ENCODE data around the gene BRD1.

Gene BRD1

DNA sequence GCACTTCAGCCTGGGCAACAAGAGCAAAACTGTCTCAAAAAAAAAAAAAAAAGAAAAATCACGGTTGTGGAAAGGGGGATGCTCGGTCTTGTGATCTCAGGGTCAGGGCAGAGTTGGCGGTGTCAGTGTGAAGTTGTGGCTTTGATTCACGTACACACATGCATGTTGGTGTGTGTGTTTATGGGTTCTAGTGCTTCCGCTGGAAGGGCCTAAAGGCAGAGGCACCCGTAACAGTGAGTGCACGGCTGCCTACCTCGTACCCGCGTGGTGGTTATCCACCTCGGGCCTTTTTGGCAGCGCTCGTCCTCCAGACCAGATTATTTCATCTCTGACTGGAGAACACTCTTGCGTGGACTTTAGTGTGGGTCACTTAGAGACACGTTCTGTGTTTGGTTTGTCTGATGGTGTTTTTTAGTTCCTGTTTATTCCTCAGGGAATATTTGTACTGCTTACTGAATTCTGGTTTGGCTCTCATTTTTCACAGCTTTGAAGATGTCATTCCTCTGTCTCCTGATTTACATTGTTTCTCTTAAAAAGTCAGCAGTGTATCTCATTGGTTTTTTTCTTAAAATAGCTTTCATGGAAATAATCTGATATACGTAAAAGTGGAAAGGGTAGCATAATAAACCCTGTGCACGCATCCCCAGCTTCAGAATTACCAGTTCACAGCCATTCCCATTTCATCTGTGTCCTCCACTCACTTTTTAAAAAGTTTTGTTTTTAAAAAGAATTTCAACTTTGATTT is 41.6 kb upstream of the BRD1 start:
- Histone ChIP-seq H3K36me3 (peaks cover 4 to 46% (median 6%) of the 10 kb centered on the region in 3 donors), H3K27ac (no peak overlapping the region), H3K27me3 (no peaks in the 10 kb centered on the region), H3K4me1 (no peaks in the 10 kb centered on the region), H3K4me3 (no peak overlapping the region), H3K9me3 (peaks cover 9 to 71% (median 43%) of the 10 kb centered on the region in 3 donors)
- intact Hi-C loops (cut with DNase I; ENCODE audit: low total_unique reads) = no loop called here
- DNase-seq = no peak
- TF ChIP-seq, protein P1, sequence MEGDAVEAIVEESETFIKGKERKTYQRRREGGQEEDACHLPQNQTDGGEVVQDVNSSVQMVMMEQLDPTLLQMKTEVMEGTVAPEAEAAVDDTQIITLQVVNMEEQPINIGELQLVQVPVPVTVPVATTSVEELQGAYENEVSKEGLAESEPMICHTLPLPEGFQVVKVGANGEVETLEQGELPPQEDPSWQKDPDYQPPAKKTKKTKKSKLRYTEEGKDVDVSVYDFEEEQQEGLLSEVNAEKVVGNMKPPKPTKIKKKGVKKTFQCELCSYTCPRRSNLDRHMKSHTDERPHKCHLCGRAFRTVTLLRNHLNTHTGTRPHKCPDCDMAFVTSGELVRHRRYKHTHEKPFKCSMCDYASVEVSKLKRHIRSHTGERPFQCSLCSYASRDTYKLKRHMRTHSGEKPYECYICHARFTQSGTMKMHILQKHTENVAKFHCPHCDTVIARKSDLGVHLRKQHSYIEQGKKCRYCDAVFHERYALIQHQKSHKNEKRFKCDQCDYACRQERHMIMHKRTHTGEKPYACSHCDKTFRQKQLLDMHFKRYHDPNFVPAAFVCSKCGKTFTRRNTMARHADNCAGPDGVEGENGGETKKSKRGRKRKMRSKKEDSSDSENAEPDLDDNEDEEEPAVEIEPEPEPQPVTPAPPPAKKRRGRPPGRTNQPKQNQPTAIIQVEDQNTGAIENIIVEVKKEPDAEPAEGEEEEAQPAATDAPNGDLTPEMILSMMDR (IDR thresholded peaks at IDR 0.05) = no peak

DNA sequence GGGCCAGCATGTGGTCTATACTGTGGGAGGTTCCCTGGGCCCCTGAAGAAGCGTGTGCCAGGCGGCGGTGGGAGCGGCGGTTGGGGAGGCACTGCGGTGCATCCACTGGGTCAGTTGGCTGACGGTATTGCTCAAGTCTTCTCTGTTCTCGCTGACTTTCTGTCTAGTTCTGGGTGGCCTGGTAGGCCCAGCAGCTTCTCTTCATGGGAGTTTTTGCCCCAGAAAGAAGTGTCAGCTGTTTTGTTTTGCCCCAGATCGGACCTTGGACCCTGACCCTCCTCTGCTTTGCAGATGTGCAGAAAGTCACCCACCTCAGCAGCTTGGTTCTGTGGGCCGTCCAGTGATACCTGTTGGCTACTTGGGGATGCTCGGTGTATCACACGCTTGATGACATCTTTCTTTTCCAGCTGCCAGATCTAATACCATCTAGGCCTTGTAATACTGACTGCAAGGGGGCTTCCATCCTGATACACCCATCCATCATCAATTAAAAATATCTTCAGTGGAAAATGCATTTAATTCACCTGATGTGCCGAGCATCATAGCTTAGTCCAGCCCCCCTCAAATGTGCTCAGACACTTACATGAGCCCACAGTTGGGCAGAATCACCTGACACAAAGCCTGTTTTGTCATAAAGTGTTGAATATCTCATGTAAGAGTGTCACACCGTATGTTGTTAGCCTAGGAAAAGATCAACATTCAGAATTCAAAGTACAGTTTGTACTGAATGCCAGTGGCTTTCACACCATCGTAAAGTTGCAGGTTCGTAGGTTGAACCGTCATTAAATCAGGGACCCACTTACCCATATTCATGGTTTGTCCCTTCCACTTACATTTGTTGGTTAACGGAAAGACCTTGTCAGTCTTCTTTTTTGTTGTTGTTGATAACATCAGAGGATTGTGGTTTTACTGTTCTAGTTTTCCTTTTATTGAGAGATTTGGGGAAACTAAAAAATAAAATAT is 39.9 kb upstream of the BRD1 start:
- Histone ChIP-seq H3K27me3 (no peaks in the 10 kb centered on the region), H3K4me3 (no peak overlapping the region), H3K4me1 (no peaks in the 10 kb centered on the region), H3K27ac (no peak overlapping the region), H3K9me3 (peaks cover 6 to 58% (median 34%) of the 10 kb centered on the region in 3 donors), H3K36me3 (peaks cover 4 to 43% (median 6%) of the 10 kb centered on the region in 3 donors)
- intact Hi-C loops (cut with DNase I; ENCODE audit: low total_unique reads) = no loop called here
- no peak for DNase-seq
- TF ChIP-seq, protein P1 (IDR thresholded peaks at IDR 0.05) = no peak

DNA sequence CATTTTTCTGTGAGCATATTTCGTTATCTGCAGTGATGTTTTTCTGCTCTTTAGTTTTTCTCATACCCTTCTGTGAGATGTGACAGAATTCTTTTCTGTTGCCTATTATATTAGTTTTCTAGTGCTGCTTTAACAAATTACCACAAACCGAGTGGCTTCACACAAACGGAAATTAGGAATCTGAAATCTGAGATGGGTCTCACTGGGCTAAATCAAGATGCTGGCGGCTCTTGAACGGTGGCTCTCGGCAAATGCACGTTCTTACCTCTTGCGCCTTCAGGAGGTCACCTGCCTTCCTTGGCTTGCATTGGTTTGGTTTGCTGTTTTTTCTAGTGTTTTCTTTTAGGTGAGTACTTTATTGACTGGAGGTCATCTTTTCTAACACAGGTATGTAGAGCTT is 39.0 kb upstream of the BRD1 start:
- TF ChIP-seq, protein P1 (IDR thresholded peaks at IDR 0.05) = no peak
- Histone ChIP-seq H3K4me1 (no peaks in the 10 kb centered on the region), H3K27me3 (no peaks in the 10 kb centered on the region), H3K9me3 (peaks cover 6 to 52% (median 34%) of the 10 kb centered on the region in 3 donors), H3K36me3 (peaks cover 4 to 43% (median 6%) of the 10 kb centered on the region in 3 donors), H3K4me3 (no peak overlapping the region), H3K27ac (no peak overlapping the region)
- intact Hi-C loops (cut with DNase I; ENCODE audit: low total_unique reads) = no loop called here
- DNase-seq = no peak

DNA sequence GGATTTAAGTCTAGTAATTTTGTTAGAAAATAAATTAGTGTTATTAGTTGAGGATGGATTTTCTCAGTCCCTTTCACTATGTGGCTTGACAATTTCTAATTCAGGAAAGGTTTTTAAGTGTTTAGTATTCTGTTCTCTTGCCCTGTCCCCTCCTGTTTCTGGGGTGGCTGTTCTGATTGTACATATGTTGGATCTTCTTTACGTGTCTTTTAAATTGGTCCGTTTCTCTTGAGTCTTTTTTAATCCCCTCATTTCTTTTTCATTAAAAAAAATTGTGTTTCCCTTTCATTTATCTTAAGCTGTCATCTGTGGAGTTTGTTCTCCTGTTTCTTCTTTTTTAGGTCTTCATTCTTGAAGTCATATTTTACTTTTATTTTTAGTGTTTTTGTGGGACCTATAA is 38.5 kb upstream of the BRD1 start:
- DNase-seq = no peak
- H3K4me1 ChIP-seq = no peaks in the 10 kb centered on the region
- no peak overlapping the region for H3K27ac ChIP-seq
- peaks cover 6 to 52% (median 34%) of the 10 kb centered on the region in 3 donors for H3K9me3 ChIP-seq
- H3K27me3 ChIP-seq = no peaks in the 10 kb centered on the region
- intact Hi-C loops (cut with DNase I; ENCODE audit: low total_unique reads) = no loop called here
- H3K4me3 ChIP-seq = no peak overlapping the region
- TF ChIP-seq, protein P1 (IDR thresholded peaks at IDR 0.05) = no peak
- peaks cover 4 to 43% (median 6%) of the 10 kb centered on the region in 3 donors for H3K36me3 ChIP-seq

DNA sequence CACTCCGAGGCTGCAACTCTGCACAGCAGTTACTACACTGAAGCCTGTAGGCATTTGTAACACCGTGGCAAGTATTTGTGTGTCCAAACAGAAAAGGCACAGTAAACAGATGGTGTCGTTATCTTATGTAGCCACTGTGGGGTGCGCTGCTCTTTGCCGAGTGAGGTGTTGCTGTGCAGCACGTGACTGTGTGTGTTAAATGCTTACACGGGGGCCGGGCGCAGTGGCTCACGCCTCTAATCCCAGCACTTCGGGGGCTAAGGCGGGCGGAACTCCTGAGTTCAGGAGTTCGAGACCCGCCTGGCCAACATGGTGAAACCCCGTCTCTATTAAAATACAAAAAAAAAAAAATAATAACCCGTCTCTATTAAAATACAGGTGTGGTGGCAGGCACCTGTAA is 37.5 kb upstream of the BRD1 start:
- H3K27ac ChIP-seq = no peak overlapping the region
- H3K27me3 ChIP-seq = no peaks in the 10 kb centered on the region
- TF ChIP-seq, protein P1 (IDR thresholded peaks at IDR 0.05) = no peak
- peaks cover 4 to 42% (median 6%) of the 10 kb centered on the region in 3 donors for H3K36me3 ChIP-seq
- no peak overlapping the region for H3K4me3 ChIP-seq
- DNase-seq = no peak
- H3K9me3 ChIP-seq = peaks cover 5 to 46% (median 34%) of the 10 kb centered on the region in 3 donors
- intact Hi-C loops (cut with DNase I; ENCODE audit: low total_unique reads) = no loop called here
- H3K4me1 ChIP-seq = no peaks in the 10 kb centered on the region
